Cardiac muscle cell (in vitro differentiated cells and primary cell): Measurements from ENCODE around the gene NMT1. TPM values are rescaled to one million over a fixed set of nuclear protein-coding genes. Genes with fewer than 3 reads are reported as not detected.
"Not testable (repeated sequence)": the region's sequence is repeated elsewhere in the genome, so short reads cannot be mapped to it uniquely, and the experiment has no call there.

ENCODE experiments used
- DNase-seq, 2 donors: peaks; one replicate each; pipeline versions ENCODE4 v3.0.0 to v3.0.0-alpha.2; 2010 to 2017; ENCODE audit warnings: low read depth in 1 of 2, low spot score in 1 of 2
- H3K27ac ChIP-seq: fragments of 200-600 bp; sonication (generic); 2 replicates; pipeline ENCODE4 v1.5.1; 2016
- H3K27me3 ChIP-seq: fragments of 200-600 bp; sonication (generic); 2 replicates; pipeline ENCODE4 v1.6.0; 2016; ENCODE audit warnings: control low read depth
- H3K36me3 ChIP-seq: fragments of 200-600 bp; sonication (generic); 2 replicates; pipeline ENCODE4 v1.5.1; 2016; ENCODE audit warnings: control low read depth
- H3K4me1 ChIP-seq: fragments of 200-600 bp; sonication (generic); 2 replicates; pipeline ENCODE4 v1.8.1; 2017; ENCODE audit warnings: low read depth, mild to moderate bottlenecking, mixed run types
- H3K4me3 ChIP-seq: fragments of 200-600 bp; sonication (generic); 2 replicates; pipeline ENCODE4 v1.5.1; 2016; ENCODE audit warnings: mild to moderate bottlenecking
- H3K9me3 ChIP-seq: fragments of 200-600 bp; sonication (generic); 2 replicates; pipeline ENCODE4 v1.5.1; 2017; ENCODE audit warnings: low read depth, mild to moderate bottlenecking, control low read depth
- CTCF ChIP-seq: IDR thresholded peaks from 2 replicates; pipeline ENCODE4 v1.5.1; 2012; ENCODE audit warnings: low read depth, mild to moderate bottlenecking, low read length
- polyA plus RNA-seq: library from polyadenylated mRNA; unstranded; fragments of >200 nt; fragmentation: Nextera tagmentation; extraction: Ambion mirVana; gene quantifications from 2 replicates; pipeline ENCODE4 v1.2.1, GENCODE V29; 2016
- total RNA-seq: library from RNA; depleted of rRNA; stranded (reverse); fragments of >200 nt; gene quantifications from 2 replicates; pipeline ENCODE4 v1.2.3, GENCODE V29; 2016

NMT1 gene
- total and polyA plus RNA-seq, 2 experiments from 2014 or later = 85.2 to 113 TPM

DNA sequence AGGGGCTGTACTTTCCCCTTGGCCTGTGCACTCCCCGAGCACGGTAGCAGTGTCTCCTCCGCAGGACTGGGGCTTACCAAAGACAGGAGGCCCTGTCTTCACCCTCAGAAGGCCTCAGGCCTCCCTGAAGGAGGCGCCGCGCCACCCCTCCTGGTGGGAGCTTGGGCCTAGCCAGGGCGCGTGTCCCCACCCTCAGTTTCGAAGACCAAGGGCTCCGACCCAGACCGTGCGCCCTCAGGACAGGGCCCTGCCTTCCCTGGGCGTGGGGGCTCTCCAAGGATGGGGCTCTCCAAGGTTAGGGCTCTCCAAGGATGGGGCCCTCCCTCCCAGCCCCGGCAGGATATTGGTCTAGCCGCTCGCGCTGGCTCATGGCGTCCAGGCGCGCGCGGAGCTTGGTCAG, 59.4 kb downstream of the NMT1 start:
- no peaks in the 10 kb centered on the region for H3K27me3 ChIP-seq
- no peaks in the 10 kb centered on the region for H3K36me3 ChIP-seq
- no peak for TF ChIP-seq CTCF
- no peak overlapping the region for H3K4me3 ChIP-seq
- H3K9me3 ChIP-seq = no peaks in the 10 kb centered on the region
- no peak for DNase-seq
- no peaks in the 10 kb centered on the region for H3K4me1 ChIP-seq
- H3K27ac ChIP-seq = no peak overlapping the region

DNA sequence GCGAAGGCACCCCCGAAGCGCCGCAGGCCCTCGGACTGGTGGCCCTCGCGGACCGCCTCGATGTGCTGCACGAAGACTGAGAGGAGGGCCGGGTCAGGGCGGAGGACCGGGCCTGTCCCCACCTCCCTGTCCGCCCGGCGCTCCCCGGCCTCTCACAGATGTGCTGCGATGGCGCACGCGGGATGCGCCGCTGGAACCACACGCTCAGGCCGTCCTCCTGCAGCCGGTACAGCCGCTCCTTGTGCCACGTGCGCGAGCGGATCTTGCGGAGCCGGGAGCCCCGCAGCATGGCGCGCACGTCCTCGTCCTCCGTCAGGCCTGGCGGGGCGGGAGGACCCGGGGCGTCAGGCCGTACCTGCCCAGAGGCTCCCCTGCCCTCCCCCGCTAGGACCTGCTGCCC, 59.9 kb downstream of the NMT1 start:
- Histone ChIP-seq H3K4me3 (no peak overlapping the region), H3K27ac (no peak overlapping the region), H3K9me3 (no peaks in the 10 kb centered on the region), H3K4me1 (no peaks in the 10 kb centered on the region), H3K27me3 (no peaks in the 10 kb centered on the region), H3K36me3 (no peaks in the 10 kb centered on the region)
- DNase-seq = no peak
- no peak for TF ChIP-seq CTCF

DNA sequence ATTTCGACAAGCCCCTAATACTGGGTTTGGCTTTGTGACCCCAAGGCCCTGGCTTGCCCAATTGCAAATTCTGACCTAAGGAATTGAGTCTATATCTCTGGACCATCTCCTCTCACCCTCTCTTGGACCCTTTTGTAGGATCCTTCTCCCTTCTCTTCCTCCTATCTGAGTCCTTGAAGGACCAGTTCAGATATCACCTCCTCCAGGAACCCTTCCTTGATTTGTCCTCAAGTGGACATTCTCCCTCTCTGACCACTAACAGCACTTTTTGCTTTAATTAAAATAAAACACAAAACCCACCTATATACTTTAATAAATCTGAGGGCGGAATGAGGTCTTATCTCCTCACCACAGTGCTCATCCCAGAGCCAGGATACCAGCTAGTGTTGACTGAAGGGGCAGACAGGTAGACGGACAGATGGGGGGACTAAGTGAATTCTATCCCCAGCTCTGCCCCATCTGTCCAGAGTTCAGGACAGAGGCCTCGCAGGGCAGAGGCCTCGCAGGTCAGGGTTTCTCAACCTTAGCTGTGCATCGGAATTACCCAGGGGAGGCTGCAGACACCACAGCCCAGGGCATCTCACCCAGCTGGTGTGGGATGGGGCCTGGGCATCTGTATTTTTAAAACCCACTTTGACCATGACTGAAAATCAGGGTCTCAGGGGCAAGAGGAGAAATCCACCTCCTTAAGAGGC, 62.1 kb downstream of the NMT1 start:
- DNase-seq = no peak
- Histone ChIP-seq H3K27me3 (no peaks in the 10 kb centered on the region), H3K4me3 (no peak overlapping the region), H3K36me3 (no peaks in the 10 kb centered on the region), H3K9me3 (no peaks in the 10 kb centered on the region), H3K4me1 (peaks cover 14% of the 10 kb centered on the region), H3K27ac (no peak overlapping the region)
- TF ChIP-seq CTCF = no peak

DNA sequence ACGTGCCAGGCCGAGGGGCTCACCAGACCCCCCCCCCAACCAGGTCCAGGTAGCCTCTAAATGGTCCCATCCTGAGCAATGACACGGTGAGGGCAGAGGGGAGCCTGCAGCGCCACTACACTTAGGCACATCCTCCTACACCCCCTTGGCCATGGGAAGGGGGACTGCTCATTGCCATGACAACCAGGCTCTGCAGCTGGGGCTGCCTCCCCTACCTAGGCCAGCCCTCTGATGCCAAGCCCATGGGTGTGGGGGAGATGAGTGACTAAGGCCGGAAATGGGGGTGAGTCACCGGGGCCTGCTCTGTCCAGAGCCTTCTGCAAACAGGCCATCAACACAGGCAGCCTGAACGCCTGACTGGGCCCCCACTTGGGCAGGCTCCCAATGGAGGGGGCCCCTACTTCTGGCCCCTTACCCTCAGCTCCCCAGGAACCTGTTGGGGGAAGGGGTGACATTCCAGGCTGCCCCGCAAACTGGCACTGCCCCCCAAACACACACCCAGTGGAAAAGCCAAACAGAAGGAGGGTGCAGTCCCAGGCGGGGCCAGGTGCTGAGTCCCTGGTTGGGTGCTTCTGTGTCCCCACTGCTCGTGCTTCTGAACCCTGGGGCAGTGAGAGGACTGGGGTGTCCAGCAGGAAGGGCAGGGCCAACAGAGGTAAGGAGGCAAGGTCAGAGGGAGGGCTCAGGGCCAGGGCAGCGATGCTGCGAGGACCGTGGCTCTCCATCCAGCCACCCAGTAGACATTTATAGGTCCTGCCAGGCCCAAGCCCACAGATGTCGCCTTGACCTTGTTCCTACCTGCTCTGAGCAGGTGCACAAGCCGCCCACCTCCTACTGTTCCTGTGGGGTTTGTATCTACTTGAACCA, 63.0 kb downstream of the NMT1 start:
- Histone ChIP-seq H3K9me3 (no peaks in the 10 kb centered on the region), H3K4me3 (no peak overlapping the region), H3K36me3 (no peaks in the 10 kb centered on the region), H3K27me3 (no peaks in the 10 kb centered on the region), H3K27ac (no peak overlapping the region), H3K4me1 (peaks cover 14% of the 10 kb centered on the region)
- TF ChIP-seq CTCF = no peak
- peak in 1 of 2 donors; percentile 89 for DNase-seq

GRCh38 chr17:45124797-45125122, 63.6 kb downstream of the NMT1 start:
- H3K36me3 ChIP-seq, H3K27ac ChIP-seq, H3K4me3 ChIP-seq, DNase-seq, H3K9me3 ChIP-seq, H3K27me3 ChIP-seq: not testable (repeated sequence)
- peaks cover 14% of the 10 kb centered on the region for H3K4me1 ChIP-seq

GRCh38 chr17:45125509-45125908, 64.4 kb downstream of the NMT1 start:
- Histone ChIP-seq H3K27me3 (no peaks in the 10 kb centered on the region), H3K36me3 (no peaks in the 10 kb centered on the region), H3K4me3 (no peak overlapping the region), H3K27ac (no peak overlapping the region), H3K9me3 (no peaks in the 10 kb centered on the region), H3K4me1 (peaks cover 14% of the 10 kb centered on the region)
- no peak for TF ChIP-seq CTCF
- no peak for DNase-seq
